ENCODE data around the gene RGPD5. TPM values are rescaled to one million over a fixed set of nuclear protein-coding genes. Genes with fewer than 3 reads are reported as not detected.
"Not testable (repeated sequence)": the region's sequence is repeated elsewhere in the genome, so short reads cannot be mapped to it uniquely, and the experiment has no call there.

RGPD5 gene
- polyA plus RNA-seq (2013, experiment 1 of 4) = 22.9 TPM
- polyA plus RNA-seq (2013, experiment 2 of 4) = 32.9 TPM
- polyA plus RNA-seq (2013, experiment 3 of 4) = 22.2 TPM
- 28.8 TPM for polyA plus RNA-seq (2013, experiment 4 of 4)

DNA sequence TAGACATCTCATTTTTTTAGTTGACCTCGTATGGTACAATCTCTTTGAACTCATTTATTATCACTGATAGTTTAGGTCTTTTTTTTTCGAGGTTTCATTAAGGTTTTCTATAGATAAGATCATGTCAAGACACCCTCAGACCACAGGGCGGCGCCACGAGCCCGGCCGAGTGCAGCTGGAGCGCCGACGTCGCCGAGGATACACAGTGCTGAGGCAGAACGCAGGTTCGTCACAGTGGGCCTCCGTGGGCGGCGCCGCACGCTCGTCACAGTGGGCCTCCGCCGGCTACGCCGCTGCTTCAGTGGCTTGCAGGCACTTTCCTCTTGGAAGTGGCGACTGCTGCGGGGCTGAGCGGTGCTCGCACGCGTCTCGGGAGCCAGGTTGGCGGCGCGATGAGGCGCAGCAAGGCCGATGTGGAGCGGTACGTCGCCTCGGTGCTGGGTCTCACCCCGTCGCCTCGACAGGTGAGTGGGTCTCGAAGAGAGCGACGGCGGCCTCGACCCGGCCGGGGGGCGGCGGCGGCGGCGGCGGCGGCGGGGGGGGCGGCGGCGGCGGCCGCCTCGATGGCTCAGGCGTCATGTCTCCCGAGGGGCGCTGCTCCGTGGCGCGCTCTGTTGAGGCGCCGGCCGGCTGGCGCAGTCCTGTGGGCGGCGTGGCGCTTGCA is at the start of gene RGPD5:
TSS of gene RGPD5 (plus strand) at position 232 of the 664 bp plus-strand sequence. CDS start at position 393, 161 bp downstream.
- H3K27ac ChIP-seq (ENCODE audit: insufficient read depth, low read depth, low read length, poor library complexity, severe bottlenecking); H3K36me3 ChIP-seq (ENCODE audit: control insufficient read depth, insufficient read depth, low read length); H3K4me1 ChIP-seq (ENCODE audit: control insufficient read depth, insufficient read depth, low read length); H3K4me3 ChIP-seq (ENCODE audit: insufficient read depth, low read depth, low read length); H3K27me3 ChIP-seq (ENCODE audit: control insufficient read depth, insufficient read depth, low read length, poor library complexity, severe bottlenecking); H3K9me3 ChIP-seq (ENCODE audit: control insufficient read depth, low read length): not testable (repeated sequence)
- whole genome bisulfite sequencing, 2 experiments = no CpG with 5 or more reads among the region's 77 CpGs

DNA sequence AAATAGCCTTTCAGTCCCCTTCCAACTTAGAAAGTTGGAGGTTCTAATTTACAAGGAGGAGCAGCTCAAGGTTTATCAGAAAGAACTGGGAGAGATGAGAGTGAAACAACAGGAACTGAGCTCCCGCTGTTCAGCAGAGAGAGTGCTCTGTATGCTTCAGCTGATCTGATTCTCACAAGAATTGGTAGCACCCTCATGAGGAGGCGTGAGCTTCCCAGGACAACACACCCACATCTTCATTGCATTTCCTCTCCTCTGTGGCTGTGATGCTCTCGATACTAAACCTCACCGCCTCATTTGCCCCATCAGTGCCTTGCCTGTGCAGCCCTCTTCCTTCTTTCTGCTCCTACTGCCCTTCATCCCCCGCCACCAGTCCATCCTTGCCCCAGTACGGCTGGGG is 42.5 kb upstream of the RGPD5 start:
- H3K27me3 ChIP-seq (ENCODE audit: control insufficient read depth, insufficient read depth, low read length, poor library complexity, severe bottlenecking); H3K9me3 ChIP-seq (ENCODE audit: control insufficient read depth, low read length); H3K27ac ChIP-seq (ENCODE audit: insufficient read depth, low read depth, low read length, poor library complexity, severe bottlenecking); H3K4me1 ChIP-seq (ENCODE audit: control insufficient read depth, insufficient read depth, low read length); H3K4me3 ChIP-seq (ENCODE audit: insufficient read depth, low read depth, low read length); H3K36me3 ChIP-seq (ENCODE audit: control insufficient read depth, insufficient read depth, low read length): not testable (repeated sequence)
- WGBS, 2 experiments = no CpG with 5 or more reads among the region's 6 CpGs

- H3K9me3 ChIP-seq (ENCODE audit: control insufficient read depth, low read length); H3K36me3 ChIP-seq (ENCODE audit: control insufficient read depth, insufficient read depth, low read length); H3K4me3 ChIP-seq (ENCODE audit: insufficient read depth, low read depth, low read length); H3K27me3 ChIP-seq (ENCODE audit: control insufficient read depth, insufficient read depth, low read length, poor library complexity, severe bottlenecking); H3K4me1 ChIP-seq (ENCODE audit: control insufficient read depth, insufficient read depth, low read length); H3K27ac ChIP-seq (ENCODE audit: insufficient read depth, low read depth, low read length, poor library complexity, severe bottlenecking): not testable (repeated sequence)
- WGBS, 2 experiments = no CpG with 5 or more reads among the region's 3 CpGs
Measured at GRCh38 chr2:109757163-109757824, 36.8 kb upstream of the RGPD5 start.

- not testable (repeated sequence) for H3K4me3 ChIP-seq (ENCODE audit: insufficient read depth, low read depth, low read length); H3K36me3 ChIP-seq (ENCODE audit: control insufficient read depth, insufficient read depth, low read length); H3K27ac ChIP-seq (ENCODE audit: insufficient read depth, low read depth, low read length, poor library complexity, severe bottlenecking); H3K4me1 ChIP-seq (ENCODE audit: control insufficient read depth, insufficient read depth, low read length); H3K9me3 ChIP-seq (ENCODE audit: control insufficient read depth, low read length)
- 0 to 1% methylated on average over 20 to 31 of the region's 106 CpGs for WGBS, 2 experiments
- H3K27me3 ChIP-seq (ENCODE audit: control insufficient read depth, insufficient read depth, low read length, poor library complexity, severe bottlenecking) = peaks cover 16% of the 10 kb centered on the region
Measured at GRCh38 chr2:109760265-109761042, 33.7 kb upstream of the RGPD5 start.

DNA sequence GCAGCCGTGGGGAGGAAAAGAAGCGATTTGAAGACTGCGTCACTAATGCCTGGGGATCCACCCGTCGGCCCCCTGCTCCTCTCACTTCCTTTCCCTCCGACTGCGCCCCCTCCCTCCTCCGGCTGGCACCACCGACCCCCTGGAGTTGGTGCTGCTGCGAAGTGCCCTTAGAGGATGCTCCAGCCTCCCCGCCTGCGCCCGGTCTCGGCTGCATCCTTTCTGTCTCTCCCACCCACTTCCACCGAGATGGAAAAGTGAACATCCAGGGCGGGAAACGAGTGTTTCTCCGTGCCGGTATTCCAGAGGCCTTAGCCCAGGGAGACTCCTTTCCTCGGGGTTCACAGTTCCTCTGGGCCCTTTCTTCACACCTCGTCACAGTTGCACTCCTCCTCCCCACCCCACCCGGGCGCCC is 33.1 kb upstream of the RGPD5 start:
- peaks cover 16% of the 10 kb centered on the region for H3K27me3 ChIP-seq (ENCODE audit: control insufficient read depth, insufficient read depth, low read length, poor library complexity, severe bottlenecking)
- H3K4me1 ChIP-seq (ENCODE audit: control insufficient read depth, insufficient read depth, low read length); H3K9me3 ChIP-seq (ENCODE audit: control insufficient read depth, low read length); H3K36me3 ChIP-seq (ENCODE audit: control insufficient read depth, insufficient read depth, low read length); H3K4me3 ChIP-seq (ENCODE audit: insufficient read depth, low read depth, low read length); H3K27ac ChIP-seq (ENCODE audit: insufficient read depth, low read depth, low read length, poor library complexity, severe bottlenecking): not testable (repeated sequence)
- 8% methylated on average over 4 of the region's 23 CpGs; no CpG with 5 or more reads in 1 of the 2 experiments for WGBS, 2 experiments

DNA sequence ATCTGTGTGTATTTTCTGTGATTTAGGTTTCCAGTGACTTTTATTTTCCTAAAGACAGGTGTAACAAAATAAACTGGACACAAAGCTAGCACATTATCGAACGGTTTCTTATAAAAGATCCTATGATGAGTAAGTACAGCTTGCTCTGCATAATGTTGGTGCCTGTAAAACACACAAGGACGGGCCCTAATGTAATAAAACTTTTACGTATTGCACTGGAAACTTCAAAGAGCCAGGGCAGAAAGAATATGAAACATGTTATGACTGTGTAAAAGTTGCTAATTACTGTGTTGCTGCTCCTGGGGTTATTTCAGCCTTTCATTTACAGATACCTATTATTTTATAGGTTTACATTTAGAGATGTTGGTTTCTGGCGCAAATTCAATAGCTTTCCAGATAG is 32.1 kb upstream of the RGPD5 start:
- not testable (repeated sequence) for H3K4me3 ChIP-seq (ENCODE audit: insufficient read depth, low read depth, low read length); H3K36me3 ChIP-seq (ENCODE audit: control insufficient read depth, insufficient read depth, low read length); H3K4me1 ChIP-seq (ENCODE audit: control insufficient read depth, insufficient read depth, low read length); H3K9me3 ChIP-seq (ENCODE audit: control insufficient read depth, low read length); H3K27ac ChIP-seq (ENCODE audit: insufficient read depth, low read depth, low read length, poor library complexity, severe bottlenecking)
- peaks cover 16% of the 10 kb centered on the region for H3K27me3 ChIP-seq (ENCODE audit: control insufficient read depth, insufficient read depth, low read length, poor library complexity, severe bottlenecking)
- WGBS, 2 experiments = 100% methylated on average over 1 of the region's 5 CpGs

- 71 to 84% methylated on average over 2 to 3 of the region's 11 CpGs for WGBS, 2 experiments
- not testable (repeated sequence) for H3K27ac ChIP-seq (ENCODE audit: insufficient read depth, low read depth, low read length, poor library complexity, severe bottlenecking); H3K9me3 ChIP-seq (ENCODE audit: control insufficient read depth, low read length); H3K4me1 ChIP-seq (ENCODE audit: control insufficient read depth, insufficient read depth, low read length); H3K36me3 ChIP-seq (ENCODE audit: control insufficient read depth, insufficient read depth, low read length); H3K4me3 ChIP-seq (ENCODE audit: insufficient read depth, low read depth, low read length)
- peaks cover 16% of the 10 kb centered on the region for H3K27me3 ChIP-seq (ENCODE audit: control insufficient read depth, insufficient read depth, low read length, poor library complexity, severe bottlenecking)
Measured at GRCh38 chr2:109766074-109766473, 28.0 kb upstream of the RGPD5 start.

GRCh38 chr2:109766886-109767578 is 27.1 kb upstream of the RGPD5 start:
- WGBS, 2 experiments = 92% methylated on average over 4 of the region's 8 CpGs; no CpG with 5 or more reads in 1 of the 2 experiments
- not testable (repeated sequence) for H3K27ac ChIP-seq (ENCODE audit: insufficient read depth, low read depth, low read length, poor library complexity, severe bottlenecking); H3K27me3 ChIP-seq (ENCODE audit: control insufficient read depth, insufficient read depth, low read length, poor library complexity, severe bottlenecking); H3K36me3 ChIP-seq (ENCODE audit: control insufficient read depth, insufficient read depth, low read length); H3K9me3 ChIP-seq (ENCODE audit: control insufficient read depth, low read length); H3K4me3 ChIP-seq (ENCODE audit: insufficient read depth, low read depth, low read length); H3K4me1 ChIP-seq (ENCODE audit: control insufficient read depth, insufficient read depth, low read length)

DNA sequence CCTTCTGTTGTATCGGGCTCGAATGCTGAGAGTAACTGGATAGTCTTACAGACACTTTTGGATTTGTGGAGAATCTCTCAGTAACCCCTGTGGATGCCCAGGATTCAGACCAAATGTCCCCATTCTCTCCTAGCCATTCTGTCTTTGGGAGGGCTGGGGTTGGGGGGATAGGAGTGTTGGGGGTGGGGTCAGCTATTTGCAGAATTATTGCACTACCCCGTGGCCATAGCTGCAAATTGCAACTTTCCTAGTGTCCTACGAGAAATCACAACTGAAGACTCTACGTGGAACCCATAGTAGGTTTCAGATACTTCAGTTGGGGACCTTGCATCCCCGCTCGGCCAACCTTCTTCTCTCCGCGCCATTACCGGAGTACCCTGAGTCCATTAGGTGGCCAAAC is 25.2 kb upstream of the RGPD5 start:
- not testable (repeated sequence) for H3K27ac ChIP-seq (ENCODE audit: insufficient read depth, low read depth, low read length, poor library complexity, severe bottlenecking); H3K4me1 ChIP-seq (ENCODE audit: control insufficient read depth, insufficient read depth, low read length); H3K27me3 ChIP-seq (ENCODE audit: control insufficient read depth, insufficient read depth, low read length, poor library complexity, severe bottlenecking); H3K36me3 ChIP-seq (ENCODE audit: control insufficient read depth, insufficient read depth, low read length); H3K9me3 ChIP-seq (ENCODE audit: control insufficient read depth, low read length); H3K4me3 ChIP-seq (ENCODE audit: insufficient read depth, low read depth, low read length)
- WGBS, 2 experiments = no CpG with 5 or more reads among the region's 10 CpGs

GRCh38 chr2:109779118-109779517 is 15.0 kb upstream of the RGPD5 start:
- WGBS, 2 experiments = no CpG with 5 or more reads among the region's 2 CpGs
- not testable (repeated sequence) for H3K27me3 ChIP-seq (ENCODE audit: control insufficient read depth, insufficient read depth, low read length, poor library complexity, severe bottlenecking)

More at GRCh38 chr2:109779118-109779517, 15.0 kb upstream of the RGPD5 start:
- H3K36me3 ChIP-seq (ENCODE audit: control insufficient read depth, insufficient read depth, low read length); H3K27ac ChIP-seq (ENCODE audit: insufficient read depth, low read depth, low read length, poor library complexity, severe bottlenecking); H3K4me1 ChIP-seq (ENCODE audit: control insufficient read depth, insufficient read depth, low read length); H3K9me3 ChIP-seq (ENCODE audit: control insufficient read depth, low read length); H3K4me3 ChIP-seq (ENCODE audit: insufficient read depth, low read depth, low read length): not testable (repeated sequence)

All from ectodermal cell (in vitro differentiated cells).